LHCN-M2 (cell line): ENCODE data around the gene MTRF1L. TPM values are rescaled to one million over a fixed set of nuclear protein-coding genes. Genes with fewer than 3 reads are reported as not detected.
"Not testable (repeated sequence)": the region's sequence is repeated elsewhere in the genome, so short reads cannot be mapped to it uniquely, and the experiment has no call there.

Source experiments
- DNase-seq: peaks from one replicate; pipeline ENCODE4 v3.0.0-alpha.2; 2012; ENCODE audit warnings: low read depth
- total RNA-seq: library from RNA; depleted of rRNA; stranded (reverse); fragments of >200 nt; gene quantifications from 2 replicates; pipeline ENCODE4 v1.2.3, GENCODE V29; 2014; rRNA removed

MTRF1L gene
- total RNA-seq, 1 experiment from 2014 or later = 24.1 TPM

- no peak for DNase-seq
These were observed 28.6 kb downstream of the MTRF1L start for GRCh38 chr6:152973916-152974315.

GRCh38 chr6:152969688-152970418, 32.7 kb downstream of the MTRF1L start:
- no peak for DNase-seq

- not testable (repeated sequence) for DNase-seq
These were observed 36.2 kb downstream of the MTRF1L start for GRCh38 chr6:152966168-152966894.

GRCh38 chr6:152959333-152959732, 43.2 kb downstream of the MTRF1L start:
- DNase-seq = no peak

GRCh38 chr6:152957796-152958195, 44.7 kb downstream of the MTRF1L start:
- no peak for DNase-seq

- no peak for DNase-seq
These were observed 48.1 kb downstream of the MTRF1L start for GRCh38 chr6:152954443-152954842.

- peak; percentile 51 for DNase-seq
These were observed 49.5 kb downstream of the MTRF1L start for GRCh38 chr6:152952866-152953509.

- DNase-seq = peak; percentile 59
These were observed 50.5 kb downstream of the MTRF1L start for GRCh38 chr6:152952045-152952444.

GRCh38 chr6:152950240-152950639, 52.3 kb downstream of the MTRF1L start:
- no peak for DNase-seq

GRCh38 chr6:152948150-152948768, 54.2 kb downstream of the MTRF1L start:
- peak; percentile 47 for DNase-seq

- DNase-seq = no peak
These were observed 55.5 kb downstream of the MTRF1L start for GRCh38 chr6:152946995-152947394.

GRCh38 chr6:152946484-152946883, 56.0 kb downstream of the MTRF1L start:
- DNase-seq = no peak

GRCh38 chr6:152943260-152943897, 59.1 kb downstream of the MTRF1L start:
- DNase-seq = no peak

- no peak for DNase-seq
These were observed 60.1 kb downstream of the MTRF1L start for GRCh38 chr6:152942319-152942869.

GRCh38 chr6:152941746-152942145, 60.8 kb downstream of the MTRF1L start:
- no peak for DNase-seq

Other genes with a start within 250 kb of the MTRF1L start
- 46.7 and 53.7 TPM in 2 replicates for gene FBXO5, start 19.7 kb downstream of the MTRF1L start, total RNA-seq
- gene RGS17, start 128.6 kb upstream of the MTRF1L start, total RNA-seq = 33.6 and 39.4 TPM in 2 replicates